Measurements from ENCODE around the gene BET1L.

GRCh38 chr11:225734-226453, 18.7 kb upstream of the BET1L start:
- TF ChIP-seq POLR2A (IDR thresholded peaks at IDR 0.05; ENCODE audit: low read depth, low read length) (no peak), POLR2AphosphoS5 (IDR thresholded peaks at IDR 0.05; ENCODE audit: low read depth, low read length) (no peak), PAX5 (IDR thresholded peaks at IDR 0.05; ENCODE audit: insufficient read depth, low read length, severe bottlenecking) (no peak), TAF1 (IDR thresholded peaks at IDR 0.05; ENCODE audit: low read depth, low read length) (no peak)

All from GM12891 (cell line).